Measurements from ENCODE around the gene CCDC157.
A peak's percentile ranks its signal among the peaks of the same experiment; 100 is the strongest.
"Not testable (repeated sequence)": the region's sequence is repeated elsewhere in the genome, so short reads cannot be mapped to it uniquely, and the experiment has no call there.

The CCDC157 gene

GRCh38 chr22:30325724-30326254, 31.0 kb upstream of the CCDC157 start:
- DNase-seq (ENCODE audit: low read depth in 2 of 2) = no peak

GRCh38 chr22:30326255-30326705, 30.5 kb upstream of the CCDC157 start:
- DNase-seq (ENCODE audit: low read depth in 2 of 2) = no peak

GRCh38 chr22:30326706-30327362, 30.0 kb upstream of the CCDC157 start, which contains the start of gene TBC1D10A:
Gene TBC1D10A (minus strand): TSS chr22:30326941. CDS start chr22:30326881, 60 bp downstream.
- peak; percentile 90 to 92 for DNase-seq (ENCODE audit: low read depth in 2 of 2)

- DNase-seq (ENCODE audit: low read depth in 2 of 2) = no peak
These were observed 28.9 kb upstream of the CCDC157 start for GRCh38 chr22:30327864-30328345.

- no peak for DNase-seq (ENCODE audit: low read depth in 2 of 2)
These were observed 28.2 kb upstream of the CCDC157 start for GRCh38 chr22:30328466-30329049.

GRCh38 chr22:30332551-30332950, 24.3 kb upstream of the CCDC157 start:
- no peak for DNase-seq (ENCODE audit: low read depth in 2 of 2)

- no peak for DNase-seq (ENCODE audit: low read depth in 2 of 2)
These were observed 23.7 kb upstream of the CCDC157 start for GRCh38 chr22:30332994-30333706.

- no peak for DNase-seq (ENCODE audit: low read depth in 2 of 2)
These were observed 23.1 kb upstream of the CCDC157 start for GRCh38 chr22:30333707-30334087.

- no peak for DNase-seq (ENCODE audit: low read depth in 2 of 2)
These were observed 22.2 kb upstream of the CCDC157 start for GRCh38 chr22:30334646-30335045.

- no peak for DNase-seq (ENCODE audit: low read depth in 2 of 2)
These were observed 21.6 kb upstream of the CCDC157 start for GRCh38 chr22:30335236-30335635.

GRCh38 chr22:30336752-30337460, 19.9 kb upstream of the CCDC157 start:
- DNase-seq (ENCODE audit: low read depth in 2 of 2) = no peak

GRCh38 chr22:30337461-30337778, 19.4 kb upstream of the CCDC157 start:
- no peak for DNase-seq (ENCODE audit: low read depth in 2 of 2)

- DNase-seq (ENCODE audit: low read depth in 2 of 2) = not testable (repeated sequence)
These were observed 18.5 kb upstream of the CCDC157 start for GRCh38 chr22:30338341-30338740.

- DNase-seq (ENCODE audit: low read depth in 2 of 2) = no peak
These were observed 18.0 kb upstream of the CCDC157 start for GRCh38 chr22:30338802-30339201.

- no peak for DNase-seq (ENCODE audit: low read depth in 2 of 2)
These were observed 15.7 kb upstream of the CCDC157 start for GRCh38 chr22:30340911-30341685.

GRCh38 chr22:30344447-30345200, 12.2 kb upstream of the CCDC157 start:
- peak; percentile 13 to 60 for DNase-seq (ENCODE audit: low read depth in 2 of 2)

- DNase-seq (ENCODE audit: low read depth in 2 of 2) = no peak
These were observed 9.4 kb upstream of the CCDC157 start for GRCh38 chr22:30347255-30347892.

- no peak for DNase-seq (ENCODE audit: low read depth in 2 of 2)
These were observed 8.4 kb upstream of the CCDC157 start for GRCh38 chr22:30348404-30348803.

GRCh38 chr22:30348809-30349208, 8.0 kb upstream of the CCDC157 start:
- DNase-seq (ENCODE audit: low read depth in 2 of 2) = no peak

- no peak for DNase-seq (ENCODE audit: low read depth in 2 of 2)
These were observed 5.6 kb upstream of the CCDC157 start for GRCh38 chr22:30351226-30351625.
